GM11168 (cell line): ENCODE measurements around the gene LRP5.
"Not testable (repeated sequence)": the region's sequence is repeated elsewhere in the genome, so short reads cannot be mapped to it uniquely, and the experiment has no call there.

Experiments used
- in situ Hi-C: fragments of 300-500 bp; cut with MboI; formaldehyde crosslinking; loops from one replicate; pipeline ENCODE4 v1.12.0; 2022; ENCODE audit warnings: low sequenced_read_pairs; ENCODE audit not compliant: unreplicated experiment

LRP5 gene

GRCh38 chr11:68381716-68382115, 69.3 kb downstream of the LRP5 start:
- in situ Hi-C loops = loop anchor here (5.0 to 10.0 kb wide), 2 partner anchors 79 to 117 kb away; no protein-coding TSS in a partner anchor

GRCh38 chr11:68382358-68382998, 70.1 kb downstream of the LRP5 start:
- in situ Hi-C loops = loop anchor here (5.0 to 10.0 kb wide), 2 partner anchors 80 to 118 kb away; no protein-coding TSS in a partner anchor

GRCh38 chr11:68383976-68384501, 71.6 kb downstream of the LRP5 start:
- in situ Hi-C loops = loop anchor here (5.0 to 10.0 kb wide), 2 partner anchors 82 to 119 kb away; no protein-coding TSS in a partner anchor

GRCh38 chr11:68384530-68385081, 72.2 kb downstream of the LRP5 start:
- in situ Hi-C loops = loop anchor here (5.0 to 10.0 kb wide), 2 partner anchors 82 to 120 kb away; no protein-coding TSS in a partner anchor

- in situ Hi-C loops = loop anchor here (10.0 kb wide), 1 partner anchor 120 kb away; no protein-coding TSS in a partner anchor
Observed at GRCh38 chr11:68385128-68385527, 72.7 kb downstream of the LRP5 start.

GRCh38 chr11:68386331-68386978, 74.1 kb downstream of the LRP5 start:
- in situ Hi-C loops = loop anchor here (10.0 kb wide), 1 partner anchor 122 kb away; no protein-coding TSS in a partner anchor

- in situ Hi-C loops = loop anchor here (10.0 kb wide), 1 partner anchor 123 kb away; no protein-coding TSS in a partner anchor
Observed at GRCh38 chr11:68387840-68388239, 75.4 kb downstream of the LRP5 start.

GRCh38 chr11:68388595-68389198, 76.3 kb downstream of the LRP5 start:
- in situ Hi-C loops = loop anchor here (10.0 kb wide), 1 partner anchor 124 kb away; no protein-coding TSS in a partner anchor

- in situ Hi-C loops = no loop called here
Observed at GRCh38 chr11:68390315-68390714, 77.9 kb downstream of the LRP5 start.

- in situ Hi-C loops = no loop called here
Observed at GRCh38 chr11:68392822-68393221, 80.4 kb downstream of the LRP5 start.

GRCh38 chr11:68396516-68396915, 84.1 kb downstream of the LRP5 start:
- in situ Hi-C loops = no loop called here

GRCh38 chr11:68397256-68397655, 84.9 kb downstream of the LRP5 start:
- in situ Hi-C loops = no loop called here

GRCh38 chr11:68398995-68399851, 86.8 kb downstream of the LRP5 start:
- in situ Hi-C loops = no loop called here

- in situ Hi-C loops = no loop called here
Observed at GRCh38 chr11:68399916-68400315, 87.5 kb downstream of the LRP5 start.

GRCh38 chr11:68400584-68400983, 88.2 kb downstream of the LRP5 start:
- in situ Hi-C loops = not testable (repeated sequence)

GRCh38 chr11:68401856-68402255, 89.5 kb downstream of the LRP5 start:
- in situ Hi-C loops = no loop called here

- in situ Hi-C loops = no loop called here
Observed at GRCh38 chr11:68402355-68403031, 90.1 kb downstream of the LRP5 start.

- in situ Hi-C loops = no loop called here
Observed at GRCh38 chr11:68403424-68403823, 91.0 kb downstream of the LRP5 start.

- in situ Hi-C loops = no loop called here
Observed at GRCh38 chr11:68403831-68404230, 91.4 kb downstream of the LRP5 start.
